Mucosa of gallbladder (tissue), 1 donor: ENCODE measurements around the gene HYKK. TPM values are rescaled to one million over a fixed set of nuclear protein-coding genes. Genes with fewer than 3 reads are reported as not detected.
"Not testable (repeated sequence)": the region's sequence is repeated elsewhere in the genome, so short reads cannot be mapped to it uniquely, and the experiment has no call there.

Source experiments
- DNase-seq: peaks from one replicate; pipeline ENCODE4 v3.0.0-alpha.2; 2020; ENCODE audit warnings: low spot score
- total RNA-seq: library from RNA; stranded (reverse); gene quantifications from one replicate; pipeline ENCODE4 v1.2.1, GENCODE V29; 2021
- donor health status: DM: no; HTN: no; CAD: no.

The HYKK gene
- total RNA-seq, 1 donor from 2014 or later: 5.9 TPM

DNA sequence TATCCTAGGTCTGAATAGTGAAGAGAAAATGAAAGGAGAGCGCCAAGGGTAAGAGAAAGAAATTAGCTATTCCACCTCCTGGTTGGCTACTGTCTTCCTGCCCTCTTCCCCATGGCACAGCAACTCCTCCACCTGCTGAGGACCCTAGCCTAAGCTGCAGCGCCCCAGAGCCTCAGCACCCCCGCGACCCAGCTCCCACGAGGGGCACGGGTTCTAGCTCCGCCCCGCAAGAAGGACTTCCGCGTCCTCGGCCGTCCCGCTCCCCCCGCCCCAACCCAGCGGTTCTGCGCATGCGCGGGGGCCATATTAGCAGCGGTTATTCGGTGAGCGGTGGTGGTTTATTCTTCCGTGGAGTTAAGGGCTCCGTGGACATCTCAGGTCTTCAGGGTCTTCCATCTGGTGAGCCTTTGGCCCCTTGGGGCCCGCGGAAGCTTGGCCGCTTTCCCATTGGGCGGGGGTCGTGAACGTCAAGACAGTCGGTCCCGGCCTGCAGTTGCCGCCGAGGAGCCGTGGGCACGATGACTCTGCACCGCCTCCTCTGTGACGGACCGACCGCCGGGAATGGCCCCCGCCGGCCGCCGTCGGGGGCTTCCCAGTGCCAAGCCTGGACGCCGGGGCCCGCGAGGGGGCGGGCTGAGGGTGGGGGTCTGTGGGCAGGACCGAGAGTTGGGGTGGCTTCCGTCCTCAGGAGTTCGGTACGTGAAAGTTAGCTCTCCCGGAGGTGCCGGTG lies 32.9 kb downstream of the HYKK start, which contains the start of gene PSMA4:
PSMA4 (plus strand) TSS at position 304 of the 730 bp plus-strand sequence. CDS start 1,484 bp downstream, outside the sequence.
- peak; percentile 92 for DNase-seq

DNA sequence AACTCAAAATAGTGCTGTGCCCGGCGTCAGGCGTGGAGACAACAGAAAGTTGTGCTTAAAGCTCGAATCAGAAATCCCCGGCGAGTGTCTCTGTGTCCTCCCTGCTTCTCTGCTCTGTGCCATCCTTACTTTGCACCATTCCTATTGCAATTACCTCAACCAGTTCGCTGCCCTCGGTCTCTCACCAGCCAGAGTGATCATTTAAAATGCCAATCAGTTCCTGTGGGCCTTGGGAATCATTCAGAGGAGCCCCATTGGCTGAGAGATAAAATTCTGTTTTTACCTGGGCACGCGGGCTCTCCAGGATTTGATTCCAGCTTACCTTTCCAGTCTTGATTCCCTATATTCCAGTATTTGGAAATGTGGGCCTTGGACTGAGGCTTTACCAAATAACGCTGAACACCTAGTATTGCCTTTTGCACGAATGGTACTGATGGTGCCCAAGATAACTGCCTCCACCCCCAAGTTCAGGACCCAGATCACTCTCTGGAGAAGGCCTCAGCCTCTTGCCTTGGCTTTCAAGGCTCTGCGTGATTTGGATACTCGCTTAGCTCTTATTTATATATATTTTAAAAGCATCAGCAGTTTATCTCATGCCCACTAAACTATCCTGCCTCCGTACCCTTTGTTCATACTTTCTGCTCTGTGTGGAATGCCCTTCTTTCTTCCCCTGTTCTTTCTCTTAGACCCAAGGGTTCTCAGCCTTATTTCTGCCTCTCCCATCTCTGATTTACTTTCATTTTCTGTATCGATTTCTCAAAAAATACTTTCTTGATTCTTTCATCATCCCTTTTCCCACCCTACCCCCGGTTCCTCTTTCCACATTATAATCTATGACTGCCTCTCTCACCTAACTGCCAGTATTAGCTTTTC lies 33.7 kb downstream of the HYKK start:
- no peak for DNase-seq

DNA sequence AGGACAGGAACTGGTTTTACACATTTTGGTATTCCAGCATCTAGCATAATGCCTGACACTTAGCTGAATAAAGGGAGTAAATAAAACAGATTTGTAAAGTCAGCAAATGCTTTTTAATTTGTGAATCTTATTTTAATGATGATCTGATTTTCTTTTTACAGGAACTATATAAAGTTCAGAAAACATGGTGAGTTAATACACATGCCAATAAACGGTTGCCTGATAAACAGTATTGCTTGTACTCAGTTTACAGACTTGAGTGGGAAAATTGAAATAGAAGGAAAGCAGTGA lies 34.3 kb downstream of the HYKK start:
- no peak for DNase-seq

DNA sequence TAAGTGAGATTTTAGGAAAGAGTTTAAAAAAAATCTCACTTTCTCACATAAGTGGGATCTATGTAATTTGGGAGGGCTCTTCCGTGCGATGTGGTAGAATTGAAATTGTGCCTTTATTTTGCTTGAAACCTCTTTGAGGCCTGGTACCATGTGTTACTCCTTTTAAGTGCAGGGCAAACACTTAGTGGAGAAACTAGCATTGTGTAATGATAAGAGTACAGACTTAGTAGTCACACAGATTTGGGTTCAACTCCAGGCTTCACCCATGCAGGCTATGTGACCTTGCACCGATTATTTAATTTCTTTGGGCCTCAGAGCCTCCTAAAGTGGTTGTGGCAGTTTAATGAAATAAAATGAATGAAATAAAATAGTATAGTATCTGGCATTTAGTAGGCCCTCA lies 35.3 kb downstream of the HYKK start:
- no peak for DNase-seq

DNA sequence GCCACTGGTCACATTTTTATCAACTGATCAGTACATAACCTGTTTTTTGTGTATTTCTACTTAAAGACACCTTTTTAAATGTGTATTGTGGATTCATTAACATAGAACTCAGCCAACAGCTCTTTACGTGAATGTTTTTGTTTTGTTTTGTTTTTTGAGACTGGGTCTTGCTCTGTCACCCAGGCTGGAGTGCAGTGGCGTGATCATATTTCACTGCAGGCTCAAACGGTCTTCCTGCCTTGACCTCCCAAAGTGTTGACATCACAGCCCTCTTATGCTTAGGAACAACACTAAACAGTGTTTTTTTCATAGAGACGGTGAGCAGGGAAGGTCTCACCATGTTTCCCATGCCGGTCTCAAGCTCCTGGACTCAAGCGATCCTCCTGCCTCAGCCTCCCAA lies 42.8 kb downstream of the HYKK start:
- no peak for DNase-seq

DNA sequence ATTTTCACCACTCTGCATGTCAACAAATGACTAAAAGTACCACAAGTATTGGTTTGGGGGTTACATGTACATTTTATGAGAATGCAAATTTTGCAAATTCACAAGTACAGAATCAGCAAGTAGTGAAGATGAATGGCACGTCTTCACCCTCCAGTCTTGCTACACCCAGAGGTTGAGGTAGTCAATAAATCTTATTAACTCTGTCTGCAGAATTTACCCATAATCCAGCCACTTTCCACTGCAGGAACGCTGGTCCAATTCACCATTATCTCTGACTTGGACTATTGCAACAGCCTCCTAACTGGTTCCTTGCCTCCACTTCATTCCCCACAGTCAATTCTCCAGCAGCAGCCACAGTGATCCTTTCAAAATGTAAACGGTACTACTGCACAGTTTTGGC lies 43.4 kb downstream of the HYKK start:
- DNase-seq: no peak

DNA sequence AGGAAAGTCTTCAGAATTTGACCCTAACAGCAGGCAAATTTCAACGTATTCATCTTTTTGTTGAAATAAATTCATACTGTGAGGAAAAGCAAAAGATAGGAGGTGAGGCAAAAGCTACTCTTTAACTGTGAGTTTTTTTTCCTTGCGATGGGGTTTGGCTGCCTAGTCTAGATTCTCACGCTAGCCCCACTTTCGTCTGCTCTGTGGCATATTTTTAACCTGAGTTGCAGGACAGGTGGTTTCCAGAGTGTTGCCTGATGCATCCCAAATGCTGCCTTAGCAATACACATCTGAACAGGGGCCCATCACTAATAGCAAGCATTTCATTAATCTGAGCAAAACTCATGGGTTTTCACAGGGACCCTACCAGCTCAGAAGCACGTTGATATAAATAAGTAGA lies 44.5 kb downstream of the HYKK start:
- DNase-seq: no peak

DNA sequence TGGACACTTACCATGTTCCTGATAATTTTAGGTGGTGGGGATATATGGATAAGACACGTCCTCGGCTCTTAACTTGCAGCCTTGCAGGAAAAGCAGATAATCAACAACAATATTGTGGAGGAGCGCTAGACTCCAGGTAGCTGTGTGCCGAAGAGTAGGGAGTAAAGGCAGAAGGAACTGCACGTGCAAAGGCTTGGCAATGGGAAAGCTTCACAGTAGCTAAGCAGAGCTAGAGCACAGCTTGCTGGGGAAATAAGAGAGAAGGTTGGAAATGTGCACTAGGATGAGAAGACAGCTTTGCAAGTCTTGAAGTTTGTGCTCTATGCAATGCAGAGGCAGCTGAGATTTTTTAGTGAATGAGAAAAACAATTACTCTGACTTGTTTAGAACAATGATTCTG lies 45.2 kb downstream of the HYKK start:
- no peak for DNase-seq

DNA sequence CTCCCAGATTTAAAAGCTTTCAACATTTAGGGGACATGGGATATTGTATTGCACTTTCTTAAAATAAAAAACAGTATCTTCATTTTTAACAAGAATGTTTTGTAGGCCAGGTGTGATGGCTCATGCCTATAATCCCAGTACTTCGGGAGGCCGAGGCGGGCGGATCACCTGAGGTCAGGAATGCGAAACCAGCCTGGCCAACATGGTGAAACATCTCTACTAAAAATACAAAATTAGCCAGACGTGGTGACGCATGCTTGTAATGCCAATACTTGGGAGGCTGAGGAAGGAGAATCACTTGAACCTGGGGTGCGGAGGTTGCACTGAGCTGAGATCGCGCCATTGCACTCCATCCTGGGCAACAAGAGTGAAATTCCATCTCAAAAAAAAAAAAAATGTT lies 52.8 kb downstream of the HYKK start:
- DNase-seq: not testable (repeated sequence)

DNA sequence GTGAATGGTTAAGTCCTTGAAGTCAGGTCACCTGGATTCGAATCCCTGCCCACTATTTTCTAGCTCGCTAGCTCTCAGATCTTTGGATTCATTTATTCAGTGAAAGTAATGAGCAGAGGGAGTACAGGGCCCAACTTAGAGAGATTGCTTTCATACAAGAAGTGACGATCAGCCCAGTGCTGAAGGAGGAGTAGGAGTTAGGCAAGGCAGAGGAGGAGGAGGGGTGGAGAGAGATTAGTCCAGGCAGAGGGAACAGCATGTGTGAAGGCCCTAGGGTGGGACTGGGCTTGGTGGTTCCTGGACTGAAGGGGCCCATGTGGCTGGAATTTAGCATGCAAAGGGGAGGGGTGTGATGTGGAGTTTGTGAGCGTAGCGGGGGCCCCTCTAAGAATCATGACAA lies 54.1 kb downstream of the HYKK start:
- DNase-seq: no peak

DNA sequence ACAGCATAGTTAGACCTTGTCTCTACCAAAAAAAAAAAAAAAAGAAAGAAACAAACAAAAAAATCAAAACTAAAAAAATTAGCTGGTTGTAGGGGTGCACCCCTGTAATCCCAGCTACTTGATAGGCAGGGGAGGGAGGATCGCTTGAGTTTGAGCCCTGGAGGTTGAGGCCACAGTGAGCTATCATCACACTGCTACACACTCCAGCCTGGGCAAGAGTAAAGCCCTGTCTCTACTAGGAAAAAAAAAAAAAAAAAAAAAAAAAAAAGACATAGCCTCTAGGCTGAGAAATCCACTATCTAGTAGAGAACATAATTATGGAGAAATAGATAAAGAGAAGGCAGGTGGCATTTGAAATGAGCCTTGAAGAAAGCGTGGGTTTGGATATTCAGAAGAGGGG lies 55.7 kb downstream of the HYKK start:
- DNase-seq: no peak

DNA sequence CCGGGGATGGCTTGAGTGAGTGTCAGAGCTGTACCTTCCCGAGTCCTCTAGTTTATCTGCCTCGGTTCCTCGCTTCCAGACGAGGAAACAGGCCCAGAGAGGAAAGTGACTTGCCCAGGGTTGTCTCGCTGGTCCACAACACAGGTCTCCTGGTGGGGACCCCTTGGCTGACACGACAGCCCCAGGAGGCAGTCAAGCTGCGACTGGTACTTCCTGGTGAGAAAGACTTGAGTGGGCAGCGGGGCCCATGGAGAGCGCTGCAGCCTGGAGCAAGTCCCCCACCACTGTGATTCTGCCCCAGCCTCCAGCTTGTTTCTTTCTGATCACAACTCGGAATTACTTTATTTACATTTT lies 57.3 kb downstream of the HYKK start:
- no peak for DNase-seq

DNA sequence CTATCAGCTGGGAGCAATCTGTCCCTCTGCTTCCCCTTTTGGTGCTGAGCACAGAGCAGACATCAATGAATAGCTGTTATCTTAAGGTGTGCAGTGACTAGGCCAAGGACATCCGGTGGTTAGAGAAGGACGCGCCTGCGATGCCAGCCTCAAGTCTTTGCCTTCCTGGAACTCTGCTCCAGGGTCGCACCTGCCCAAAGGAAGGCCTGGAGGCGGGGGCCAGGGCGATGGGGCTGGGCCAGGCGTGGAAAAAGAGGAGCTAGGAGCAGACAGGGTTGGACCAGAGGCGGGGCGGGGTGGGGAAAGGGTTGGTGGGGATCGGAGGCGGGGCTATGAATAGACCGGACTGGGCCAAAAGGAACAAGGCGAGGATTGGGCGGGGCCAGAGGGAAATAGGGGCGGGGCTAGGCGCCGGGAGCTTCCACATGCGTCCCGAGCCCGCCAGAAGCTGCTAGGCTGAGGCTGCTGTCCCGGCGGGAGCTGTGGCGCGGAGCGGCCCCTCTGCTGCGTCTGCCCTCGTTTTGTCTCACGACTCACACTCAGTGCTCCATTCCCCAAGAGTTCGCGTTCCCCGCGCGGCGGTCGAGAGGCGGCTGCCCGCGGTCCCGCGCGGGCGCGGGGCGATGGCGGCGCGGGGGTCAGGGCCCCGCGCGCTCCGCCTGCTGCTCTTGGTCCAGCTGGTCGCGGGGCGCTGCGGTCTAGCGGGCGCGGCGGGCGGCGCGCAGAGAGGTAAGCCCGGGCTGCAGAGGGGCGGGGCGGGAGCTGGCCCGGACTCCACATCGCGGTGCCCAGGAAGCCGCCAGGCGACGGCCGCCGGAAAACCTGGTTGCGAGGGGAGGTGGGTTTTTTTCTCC lies 57.9 kb downstream of the HYKK start, which contains the start of gene CHRNA5:
CHRNA5 (plus strand) TSS at position 424 of the 854 bp plus-strand sequence; CDS start at position 624, 200 bp downstream.
- peak; percentile 90 for DNase-seq

DNA sequence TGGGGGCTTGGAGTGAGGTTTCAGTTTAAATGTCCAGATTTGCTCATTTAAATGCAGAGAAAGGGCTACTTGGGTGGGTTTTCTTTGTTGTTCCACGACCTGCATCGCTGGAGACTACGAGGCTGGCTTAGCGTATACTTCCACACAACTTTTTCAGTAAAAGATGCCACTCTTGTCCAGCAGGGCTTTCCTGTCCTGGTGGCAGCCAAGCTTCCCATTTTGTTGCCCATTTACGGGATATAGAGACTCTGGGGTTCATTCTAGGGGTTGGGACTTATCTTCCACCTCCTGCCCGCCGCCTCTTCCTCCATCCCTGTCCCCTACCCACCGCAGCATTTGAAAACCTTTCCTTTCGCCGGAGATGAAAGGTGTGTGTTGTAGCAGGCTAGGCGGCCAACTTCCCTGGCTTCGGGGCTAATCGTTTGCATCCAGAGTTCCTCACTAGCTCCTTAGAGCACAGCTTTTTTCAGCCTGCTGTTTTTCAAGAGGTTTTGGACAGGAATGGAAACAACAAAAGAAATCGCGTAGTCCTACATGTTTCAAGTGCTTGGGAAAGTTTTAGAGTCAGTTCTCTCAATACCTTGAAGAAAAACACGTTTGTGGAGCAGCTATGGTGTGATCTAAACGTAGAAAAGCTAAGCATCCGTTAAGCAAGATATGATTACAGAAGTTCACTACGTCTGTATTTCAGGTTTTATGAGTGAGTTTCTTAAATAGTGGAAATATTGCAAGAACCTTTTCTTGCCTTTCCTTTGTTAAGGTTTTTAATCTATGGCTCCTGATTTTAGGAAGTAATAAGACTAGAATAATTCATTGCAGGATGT lies 58.8 kb downstream of the HYKK start:
- no peak for DNase-seq

DNA sequence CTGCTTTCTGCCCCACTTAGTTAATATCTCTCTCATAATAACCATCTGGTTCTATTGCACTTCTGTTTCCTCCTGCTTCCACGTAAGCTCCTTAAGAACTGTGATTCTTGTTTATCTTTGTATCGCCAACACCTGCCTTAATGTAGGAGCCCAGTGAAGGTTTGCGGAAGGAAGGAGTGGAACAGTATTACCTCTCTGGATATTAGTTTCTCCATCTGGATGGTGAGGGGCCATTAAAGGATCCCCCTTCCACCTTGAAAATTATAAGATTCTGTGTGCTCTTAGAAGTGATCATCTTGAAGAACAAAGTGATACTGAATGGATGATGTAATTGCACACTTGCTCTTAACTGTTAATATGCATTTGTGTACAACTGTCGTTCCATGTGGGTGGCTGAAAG lies 60.2 kb downstream of the HYKK start:
- no peak for DNase-seq

DNA sequence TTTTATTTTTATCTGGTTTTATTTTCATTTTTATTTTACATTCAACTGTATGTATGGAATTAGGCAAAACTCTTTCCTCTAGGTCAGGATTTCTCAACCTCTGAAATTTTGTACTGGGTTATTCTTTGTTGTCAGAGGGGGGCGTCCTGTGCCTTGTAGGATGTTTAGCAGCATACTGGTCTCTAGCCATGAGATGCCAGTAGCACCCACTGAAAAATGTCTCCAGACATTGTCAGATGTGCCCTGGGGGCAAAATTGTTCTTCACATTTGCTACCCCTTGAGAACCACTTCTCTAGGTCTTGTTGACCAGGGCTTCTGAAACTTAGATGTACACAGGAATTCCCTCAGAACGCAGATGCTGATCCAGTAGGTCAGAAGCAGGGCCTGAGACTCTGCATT lies 63.3 kb downstream of the HYKK start:
- no peak for DNase-seq

DNA sequence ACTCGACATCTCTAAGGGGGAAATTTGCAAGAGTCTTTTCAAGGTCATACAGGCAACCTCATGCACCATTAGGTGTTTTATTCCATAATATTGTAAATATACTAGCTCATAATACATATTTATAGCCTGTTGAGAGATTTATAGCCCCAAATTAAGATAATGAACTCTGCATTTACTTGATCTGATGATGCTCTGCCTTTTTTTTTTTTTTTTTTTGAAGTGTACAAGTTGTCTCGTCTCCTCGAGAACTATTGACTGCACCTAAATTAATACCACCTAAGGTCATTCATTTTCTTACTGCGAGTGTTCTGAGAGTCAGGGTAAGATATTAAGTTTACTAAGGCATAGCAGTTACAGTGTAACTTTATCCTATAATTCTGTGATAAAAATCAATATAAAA lies 64.0 kb downstream of the HYKK start:
- DNase-seq: no peak

DNA sequence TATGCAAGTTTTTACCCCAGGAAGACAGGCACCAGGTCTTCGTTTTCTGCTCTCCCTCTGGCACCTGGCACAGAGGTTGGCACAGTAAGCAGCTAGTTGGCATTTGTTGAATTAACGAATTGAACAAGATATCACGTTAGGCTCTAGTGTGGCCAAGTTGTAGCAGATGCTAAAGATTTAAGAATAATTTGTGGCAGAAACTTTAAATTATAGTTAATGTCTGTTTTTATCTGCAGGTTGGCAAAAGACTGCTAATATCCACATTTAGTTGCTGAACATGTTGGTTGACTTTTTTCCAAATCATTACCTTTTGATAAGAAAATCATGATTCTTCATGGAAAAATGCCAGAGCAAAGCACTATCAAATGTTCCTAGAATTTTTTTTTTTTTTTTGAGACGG lies 66.0 kb downstream of the HYKK start:
- DNase-seq: no peak

DNA sequence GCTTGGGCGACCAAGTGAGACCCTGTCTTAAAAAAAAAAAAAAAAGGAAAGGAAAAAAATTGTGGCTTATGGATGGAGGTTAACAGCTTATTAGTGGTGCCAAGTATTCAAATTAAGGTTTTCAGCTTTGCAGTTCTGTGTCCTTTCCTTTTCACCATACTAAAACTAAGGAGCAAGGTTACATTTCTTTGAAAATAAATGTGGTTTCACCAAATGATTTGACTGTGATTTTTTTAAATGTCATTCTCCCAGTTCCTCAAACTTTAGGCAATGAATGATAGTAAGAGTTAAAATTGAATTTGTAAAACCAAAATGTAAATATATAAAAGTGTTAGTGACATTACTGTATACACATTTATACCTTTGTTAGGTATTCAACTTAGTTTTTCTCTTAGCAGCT lies 67.6 kb downstream of the HYKK start:
- DNase-seq: no peak
